Embryonic facial prominence (tissue), 1 donor: ENCODE measurements around the gene SWI5.

ENCODE experiments used
- DNase-seq: peaks from one replicate; pipeline ENCODE4 v3.0.0-alpha.2; 2016; ENCODE audit errors: extremely low spot score

Gene SWI5

GRCh38 chr9:128321343-128321742 is 45.3 kb downstream of the SWI5 start:
- DNase-seq, result no peak

- DNase-seq, result no peak
Measured at GRCh38 chr9:128321879-128322403, 45.9 kb downstream of the SWI5 start.

DNA sequence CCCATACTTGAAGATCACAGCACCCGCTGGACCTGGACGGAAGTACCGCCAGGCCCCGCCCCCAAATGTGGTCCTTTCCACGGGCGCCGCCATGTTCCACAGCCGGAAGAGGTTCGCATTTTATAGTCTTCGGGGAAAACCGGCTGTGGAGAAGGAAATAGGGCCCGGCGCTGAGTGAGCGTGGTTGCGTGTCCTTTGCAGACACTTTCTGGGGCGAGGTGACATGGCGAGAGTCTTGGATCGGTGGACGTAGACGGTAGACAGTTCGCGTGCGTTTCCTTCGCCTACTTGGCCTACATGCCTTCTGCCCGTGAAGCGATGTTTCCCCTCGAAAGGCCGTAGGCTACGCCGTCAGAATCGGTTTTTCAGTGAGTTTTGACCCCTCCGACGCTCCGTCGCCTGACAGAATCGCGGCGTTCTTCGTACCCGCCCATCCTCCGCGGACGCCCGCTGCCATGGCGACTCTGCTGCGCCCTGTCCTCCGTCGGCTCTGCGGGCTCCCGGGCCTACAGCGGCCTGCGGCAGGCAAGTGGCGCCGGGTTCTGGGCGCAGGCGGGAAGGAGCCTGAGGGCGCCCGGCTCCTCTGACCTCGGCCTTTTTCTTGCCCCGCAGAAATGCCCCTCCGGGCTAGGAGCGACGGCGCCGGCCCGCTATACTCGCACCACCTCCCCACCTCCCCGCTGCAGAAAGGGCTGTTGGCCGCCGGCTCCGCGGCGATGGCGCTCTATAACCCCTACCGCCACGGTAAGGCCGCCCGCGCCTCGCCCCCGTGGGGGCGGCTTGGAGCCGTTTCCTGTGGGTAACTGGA is 46.5 kb downstream of the SWI5 start, which contains the start of the genes COQ4 and TRUB2:
COQ4 (plus strand) TSS at position 436 of the 808 bp plus-strand sequence; CDS start at position 456, 20 bp downstream.
TRUB2 (minus strand) TSS at position 44 of the 808 bp plus-strand sequence; CDS start at position 5, 39 bp downstream.
- peak; percentile 90 for DNase-seq

GRCh38 chr9:128323212-128323730 is 47.2 kb downstream of the SWI5 start:
- DNase-seq, result no peak

- DNase-seq, result no peak
Measured at GRCh38 chr9:128323791-128324190, 47.7 kb downstream of the SWI5 start.

GRCh38 chr9:128324401-128324800 is 48.3 kb downstream of the SWI5 start:
- no peak for DNase-seq

DNA sequence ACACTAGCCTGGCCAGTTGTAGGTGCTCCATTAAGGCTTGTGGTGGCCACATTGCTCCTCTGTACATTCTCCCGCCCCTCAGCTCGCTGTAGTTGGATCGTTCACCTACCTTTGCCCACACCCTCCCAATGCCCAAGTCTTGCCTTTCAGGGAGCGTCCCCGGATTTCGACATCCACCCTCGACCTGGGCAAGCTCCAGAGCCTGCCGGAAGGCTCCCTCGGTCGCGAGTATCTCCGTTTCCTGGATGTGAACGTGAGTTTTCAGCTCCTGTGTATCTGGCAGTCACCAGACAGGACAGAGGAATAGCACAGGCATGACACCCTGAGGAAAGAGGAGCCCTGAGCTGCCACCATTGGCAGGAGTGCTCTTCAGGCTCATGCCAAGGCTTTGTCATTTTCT is 49.6 kb downstream of the SWI5 start:
- no peak for DNase-seq

DNA sequence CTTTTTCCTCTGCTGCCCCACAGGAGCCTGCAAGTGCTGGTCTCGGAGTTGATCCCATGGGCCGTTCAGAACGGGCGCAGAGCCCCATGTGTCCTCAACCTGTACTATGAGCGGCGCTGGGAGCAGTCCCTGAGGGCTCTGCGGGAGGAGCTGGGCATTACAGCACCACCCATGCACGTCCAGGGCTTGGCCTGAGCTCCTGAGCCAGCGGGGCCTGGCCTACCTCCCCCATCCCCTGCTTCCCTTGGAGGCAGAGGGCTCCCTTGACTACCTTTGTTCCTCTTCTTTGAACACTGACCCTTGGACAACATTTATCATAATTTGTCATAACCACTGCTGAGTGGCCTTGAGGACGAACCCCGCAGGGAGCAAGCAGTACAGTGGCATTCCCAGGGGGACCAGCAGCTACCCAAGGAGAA is 57.4 kb downstream of the SWI5 start:
- no peak for DNase-seq

GRCh38 chr9:128335161-128335560 is 59.1 kb downstream of the SWI5 start:
- DNase-seq, result no peak

- DNase-seq, result no peak
Measured at GRCh38 chr9:128335914-128336313, 59.8 kb downstream of the SWI5 start.

DNA sequence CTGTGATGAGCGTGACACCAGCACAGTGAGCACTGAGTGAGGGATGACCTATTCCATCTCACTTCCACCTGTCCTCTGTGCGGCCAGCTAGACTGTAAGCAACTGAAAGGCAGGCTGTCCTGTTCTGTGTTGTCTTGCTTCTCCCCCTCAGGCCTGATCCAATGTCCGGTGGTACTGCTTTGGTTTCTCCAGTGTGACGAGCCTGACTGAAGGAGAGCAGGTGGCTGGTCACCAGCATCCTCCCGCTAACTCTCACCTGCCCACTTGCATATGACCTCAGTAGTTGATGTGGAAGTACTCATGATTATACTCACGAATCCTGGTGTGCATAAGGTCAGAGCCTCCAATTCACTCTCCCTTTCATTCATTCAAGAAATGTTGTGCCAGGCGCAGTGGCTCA is 61.9 kb downstream of the SWI5 start:
- DNase-seq, result no peak
